C4-2B (cell line): ENCODE results near the gene ZNF79.

Source experiments
- CTCF ChIP-seq: fragments of 450-650 bp; conservative IDR thresholded peaks from 2 replicates; pipeline ENCODE4 v1.5.1; 2017; ENCODE audit warnings: mild to moderate bottlenecking
- ZFX ChIP-seq: fragments of 450-650 bp; IDR thresholded peaks from 2 replicates; pipeline ENCODE4 v1.6.1; 2017

GRCh38 chr9:127407492-127407843, 16.7 kb upstream of the ZNF79 start:
- no peak for TF ChIP-seq CTCF
- TF ChIP-seq ZFX, result no peak
